Astrocyte of the cerebellum (primary cell): Measurements from ENCODE around the gene AAGAB.
"Not testable (repeated sequence)": the region's sequence is repeated elsewhere in the genome, so short reads cannot be mapped to it uniquely, and the experiment has no call there.

Experiments
- DNase-seq: peaks from one replicate; pipeline ENCODE4 v3.0.0-alpha.2; 2011; ENCODE audit warnings: low read depth
- H3K4me3 ChIP-seq: 2 replicates; pipeline ENCODE4 v1.5.1; 2011; ENCODE audit warnings: mild to moderate bottlenecking, low read depth, low read length, moderate library complexity
- in situ Hi-C: cut with HindIII; loops from 2 replicates; pipeline ENCODE4 v1.10.0; 2017; ENCODE audit warnings: low sequenced_read_pairs
- TF ChIP-seq, protein P1 (sequence below): IDR thresholded peaks from 2 replicates; pipeline ENCODE4 v1.5.1; 2012; ENCODE audit warnings: low read length, low read depth, moderate library complexity, mild to moderate bottlenecking; ENCODE audit errors: missing control alignments

The AAGAB gene

DNA sequence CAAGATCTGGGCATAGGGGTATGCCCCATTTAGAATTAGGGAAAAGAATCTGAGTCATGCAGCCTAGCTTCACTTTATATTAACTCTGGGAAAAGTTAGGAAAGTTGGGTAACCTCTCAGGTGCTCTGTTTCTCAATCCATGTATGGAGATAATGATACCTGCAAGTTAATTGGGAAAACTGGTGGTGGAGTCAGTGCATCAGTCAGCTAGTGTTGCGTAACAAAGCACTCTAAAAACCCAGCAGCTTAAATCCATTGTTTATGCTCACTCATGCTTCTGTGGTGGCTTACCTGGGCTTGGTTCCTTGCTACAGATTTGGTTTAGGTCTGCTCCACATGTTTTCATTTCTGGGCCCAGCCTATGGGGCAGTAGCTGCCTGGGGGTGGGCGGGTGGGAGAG is 98.0 kb downstream of the AAGAB start:
- no peak overlapping the region for H3K4me3 ChIP-seq
- TF ChIP-seq, protein P1, sequence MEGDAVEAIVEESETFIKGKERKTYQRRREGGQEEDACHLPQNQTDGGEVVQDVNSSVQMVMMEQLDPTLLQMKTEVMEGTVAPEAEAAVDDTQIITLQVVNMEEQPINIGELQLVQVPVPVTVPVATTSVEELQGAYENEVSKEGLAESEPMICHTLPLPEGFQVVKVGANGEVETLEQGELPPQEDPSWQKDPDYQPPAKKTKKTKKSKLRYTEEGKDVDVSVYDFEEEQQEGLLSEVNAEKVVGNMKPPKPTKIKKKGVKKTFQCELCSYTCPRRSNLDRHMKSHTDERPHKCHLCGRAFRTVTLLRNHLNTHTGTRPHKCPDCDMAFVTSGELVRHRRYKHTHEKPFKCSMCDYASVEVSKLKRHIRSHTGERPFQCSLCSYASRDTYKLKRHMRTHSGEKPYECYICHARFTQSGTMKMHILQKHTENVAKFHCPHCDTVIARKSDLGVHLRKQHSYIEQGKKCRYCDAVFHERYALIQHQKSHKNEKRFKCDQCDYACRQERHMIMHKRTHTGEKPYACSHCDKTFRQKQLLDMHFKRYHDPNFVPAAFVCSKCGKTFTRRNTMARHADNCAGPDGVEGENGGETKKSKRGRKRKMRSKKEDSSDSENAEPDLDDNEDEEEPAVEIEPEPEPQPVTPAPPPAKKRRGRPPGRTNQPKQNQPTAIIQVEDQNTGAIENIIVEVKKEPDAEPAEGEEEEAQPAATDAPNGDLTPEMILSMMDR = no peak
- in situ Hi-C loops = no loop called here
- no peak for DNase-seq

- TF ChIP-seq, protein P1 = no peak
- in situ Hi-C loops = no loop called here
- H3K4me3 ChIP-seq = no peak overlapping the region
- DNase-seq = no peak
Observed at GRCh38 chr15:67154249-67154648, 100.2 kb downstream of the AAGAB start.

- in situ Hi-C loops, DNase-seq, H3K4me3 ChIP-seq: not testable (repeated sequence)
Observed at GRCh38 chr15:67153044-67153443, 101.4 kb downstream of the AAGAB start.

GRCh38 chr15:67152429-67152828 is 102.0 kb downstream of the AAGAB start:
- in situ Hi-C loops = no loop called here
- TF ChIP-seq, protein P1 = no peak
- no peak for DNase-seq
- H3K4me3 ChIP-seq = no peak overlapping the region
